NB4 (cell line): ENCODE data around the gene ORM1.

ENCODE experiments used
- POLR2A ChIP-seq: IDR thresholded peaks from 2 replicates; pipeline ENCODE4 v1.6.1; 2011; ENCODE audit warnings: mild to moderate bottlenecking; ENCODE audit not compliant: insufficient read length; ENCODE audit errors: extremely low read depth
- TF ChIP-seq, protein P1 (sequence below): IDR thresholded peaks from one replicate; pipeline ENCODE4 v1.5.1; 2012; ENCODE audit warnings: low read depth, low read length
- TF ChIP-seq, protein P2 (sequence below): IDR thresholded peaks from 2 replicates; pipeline ENCODE4 v1.6.1; 2011; ENCODE audit warnings: low read depth, low read length

DNA sequence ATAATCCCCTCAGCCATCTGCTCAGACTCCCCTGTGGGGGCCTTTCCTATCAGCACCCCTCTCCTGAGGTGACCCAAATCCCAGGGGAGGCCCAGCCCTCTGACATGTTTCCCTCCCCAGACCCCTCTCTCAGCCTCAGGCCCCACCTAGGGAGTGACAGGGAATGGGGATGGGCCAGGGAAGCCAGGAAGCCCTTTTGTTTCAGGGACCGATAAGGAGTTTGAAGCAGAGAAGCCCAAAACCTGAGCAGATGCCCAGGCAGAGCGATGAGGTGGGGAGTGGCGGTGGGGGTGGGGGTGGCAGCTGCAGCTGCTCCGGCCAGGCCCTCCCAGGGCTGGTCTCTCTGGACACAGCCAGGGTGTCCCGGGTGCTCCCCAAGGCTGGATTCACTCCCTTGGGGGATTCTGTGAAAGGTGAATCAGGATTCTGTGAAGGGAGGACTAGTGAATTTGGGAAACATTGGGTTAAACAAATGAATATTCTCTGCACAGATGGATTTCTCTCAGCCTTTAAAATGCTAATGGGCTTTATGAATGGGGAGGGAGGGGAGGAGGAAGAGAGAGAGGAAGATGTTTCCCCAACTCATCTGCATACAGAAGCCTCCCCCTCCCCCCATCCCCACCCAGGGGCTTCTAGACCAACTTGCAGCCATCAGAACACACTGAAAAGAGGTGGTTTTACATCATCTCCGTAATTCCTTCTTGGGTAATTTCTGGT lies 47.5 kb downstream of the ORM1 start:
- TF ChIP-seq, protein P1, sequence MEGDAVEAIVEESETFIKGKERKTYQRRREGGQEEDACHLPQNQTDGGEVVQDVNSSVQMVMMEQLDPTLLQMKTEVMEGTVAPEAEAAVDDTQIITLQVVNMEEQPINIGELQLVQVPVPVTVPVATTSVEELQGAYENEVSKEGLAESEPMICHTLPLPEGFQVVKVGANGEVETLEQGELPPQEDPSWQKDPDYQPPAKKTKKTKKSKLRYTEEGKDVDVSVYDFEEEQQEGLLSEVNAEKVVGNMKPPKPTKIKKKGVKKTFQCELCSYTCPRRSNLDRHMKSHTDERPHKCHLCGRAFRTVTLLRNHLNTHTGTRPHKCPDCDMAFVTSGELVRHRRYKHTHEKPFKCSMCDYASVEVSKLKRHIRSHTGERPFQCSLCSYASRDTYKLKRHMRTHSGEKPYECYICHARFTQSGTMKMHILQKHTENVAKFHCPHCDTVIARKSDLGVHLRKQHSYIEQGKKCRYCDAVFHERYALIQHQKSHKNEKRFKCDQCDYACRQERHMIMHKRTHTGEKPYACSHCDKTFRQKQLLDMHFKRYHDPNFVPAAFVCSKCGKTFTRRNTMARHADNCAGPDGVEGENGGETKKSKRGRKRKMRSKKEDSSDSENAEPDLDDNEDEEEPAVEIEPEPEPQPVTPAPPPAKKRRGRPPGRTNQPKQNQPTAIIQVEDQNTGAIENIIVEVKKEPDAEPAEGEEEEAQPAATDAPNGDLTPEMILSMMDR, result no peak
- no peak for TF ChIP-seq POLR2A
- TF ChIP-seq, protein P2, sequence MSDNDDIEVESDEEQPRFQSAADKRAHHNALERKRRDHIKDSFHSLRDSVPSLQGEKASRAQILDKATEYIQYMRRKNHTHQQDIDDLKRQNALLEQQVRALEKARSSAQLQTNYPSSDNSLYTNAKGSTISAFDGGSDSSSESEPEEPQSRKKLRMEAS, result no peak
